HG03521 (cell line): Measurements from ENCODE around the gene SPTLC2.
A peak's percentile ranks its signal among the peaks of the same experiment; 100 is the strongest.
"Not testable (repeated sequence)": the region's sequence is repeated elsewhere in the genome, so short reads cannot be mapped to it uniquely, and the experiment has no call there.

Experiments
- ATAC-seq: cut with Tn5 transposase; IDR thresholded peaks from one replicate; pipeline ENCODE4 v1.9.1; 2021; ENCODE audit warnings: mild to moderate bottlenecking, moderate library complexity; ENCODE audit not compliant: unreplicated experiment

The SPTLC2 gene, protein sequence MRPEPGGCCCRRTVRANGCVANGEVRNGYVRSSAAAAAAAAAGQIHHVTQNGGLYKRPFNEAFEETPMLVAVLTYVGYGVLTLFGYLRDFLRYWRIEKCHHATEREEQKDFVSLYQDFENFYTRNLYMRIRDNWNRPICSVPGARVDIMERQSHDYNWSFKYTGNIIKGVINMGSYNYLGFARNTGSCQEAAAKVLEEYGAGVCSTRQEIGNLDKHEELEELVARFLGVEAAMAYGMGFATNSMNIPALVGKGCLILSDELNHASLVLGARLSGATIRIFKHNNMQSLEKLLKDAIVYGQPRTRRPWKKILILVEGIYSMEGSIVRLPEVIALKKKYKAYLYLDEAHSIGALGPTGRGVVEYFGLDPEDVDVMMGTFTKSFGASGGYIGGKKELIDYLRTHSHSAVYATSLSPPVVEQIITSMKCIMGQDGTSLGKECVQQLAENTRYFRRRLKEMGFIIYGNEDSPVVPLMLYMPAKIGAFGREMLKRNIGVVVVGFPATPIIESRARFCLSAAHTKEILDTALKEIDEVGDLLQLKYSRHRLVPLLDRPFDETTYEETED

DNA sequence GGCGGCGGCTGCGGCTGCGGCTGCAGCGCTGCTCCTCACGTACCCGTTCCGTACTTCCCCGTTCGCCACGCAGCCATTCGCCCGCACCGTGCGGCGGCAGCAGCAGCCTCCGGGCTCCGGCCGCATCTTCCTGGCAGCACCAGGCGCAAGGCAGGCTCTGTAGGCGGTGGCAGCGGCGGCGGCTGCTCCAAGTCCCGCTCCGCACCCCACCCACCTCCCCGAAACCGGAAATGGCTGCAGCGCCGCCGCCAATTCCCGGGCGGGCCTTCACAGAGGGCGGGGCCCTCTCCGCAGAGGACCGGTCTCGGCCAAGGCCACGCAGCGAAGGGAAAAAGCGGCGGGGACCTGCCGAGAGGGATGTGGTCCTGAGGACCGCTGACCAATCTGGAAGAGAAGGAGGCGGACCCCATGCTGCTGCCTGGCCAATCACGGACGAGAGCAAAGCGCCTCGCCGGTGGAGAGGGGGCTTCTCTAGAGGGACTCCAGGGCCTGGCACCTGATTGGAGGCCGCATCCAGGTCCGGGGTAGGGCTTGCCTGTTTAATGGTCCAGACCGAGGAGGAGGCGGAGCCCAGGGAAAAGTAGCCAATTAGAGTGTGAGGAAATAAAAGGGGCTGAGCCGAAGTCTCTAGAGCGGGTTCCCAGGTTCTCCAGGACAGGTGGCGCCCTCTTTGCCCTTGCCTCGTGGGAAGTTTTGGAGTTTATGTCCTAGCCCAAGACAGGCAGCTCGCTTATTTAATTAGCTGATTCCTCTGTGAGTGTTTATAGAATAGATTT, at the start of gene SPTLC2:
Gene SPTLC2 (minus strand): TSS at position 184 of the 776 bp plus-strand sequence. CDS start 58 bp downstream, at position 126.
- ATAC-seq = peak; percentile 92

DNA sequence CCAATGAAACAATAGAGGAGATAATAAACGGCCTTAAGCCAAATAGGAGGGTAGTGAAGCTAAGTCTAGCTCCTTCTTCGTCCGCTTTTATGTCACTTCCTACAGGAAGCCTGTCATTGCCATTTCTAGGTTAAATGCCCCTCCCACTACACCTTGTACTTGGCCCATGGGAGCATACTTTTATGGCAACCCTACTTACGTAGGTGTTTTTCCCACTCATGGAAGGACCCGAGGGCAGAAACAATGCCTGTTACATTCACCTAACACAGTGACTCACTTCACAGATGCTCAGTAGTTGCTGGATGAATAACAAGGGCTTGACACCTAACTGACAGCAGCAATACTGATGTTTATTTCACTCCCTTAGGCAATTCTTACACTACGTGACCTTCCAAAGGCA, 46.9 kb upstream of the SPTLC2 start:
- ATAC-seq = no peak

DNA sequence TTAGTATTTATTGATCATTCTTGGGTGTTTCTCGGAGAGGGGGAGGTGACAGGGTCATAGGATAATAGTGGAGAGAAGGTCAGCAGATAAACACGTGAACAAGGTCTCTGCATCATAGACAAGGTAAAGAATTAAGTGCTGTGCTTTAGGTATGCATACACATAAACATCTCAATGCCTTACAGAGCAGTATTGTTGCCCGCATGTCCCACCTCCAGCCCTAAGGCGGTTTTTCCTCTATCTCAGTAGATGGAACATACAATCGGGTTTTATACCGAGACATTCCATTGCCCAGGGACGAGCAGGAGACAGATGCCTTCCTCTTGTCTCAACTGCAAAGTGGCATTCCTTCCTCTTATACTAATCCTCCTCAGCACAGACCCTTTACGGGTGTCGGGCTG, 45.1 kb upstream of the SPTLC2 start:
- not testable (repeated sequence) for ATAC-seq

DNA sequence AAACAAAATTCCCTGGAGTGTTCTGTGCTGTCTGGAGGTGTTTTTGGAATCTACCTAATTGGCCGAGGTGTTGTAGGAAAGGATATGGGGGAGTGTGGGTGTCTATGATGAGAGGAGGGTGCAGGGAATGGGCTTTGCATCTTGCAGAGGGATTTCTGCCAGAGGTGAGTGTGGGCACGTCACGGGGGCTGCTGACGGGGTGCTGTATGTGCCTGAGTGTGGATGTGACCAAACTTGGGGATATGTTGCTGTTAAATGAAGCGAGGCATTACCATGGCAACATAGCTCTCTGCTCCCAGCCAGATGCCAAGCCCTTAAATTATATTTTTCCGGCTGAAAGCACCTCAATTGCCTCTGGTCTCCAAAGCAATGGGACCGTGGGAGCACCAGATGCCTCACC, 44.3 kb upstream of the SPTLC2 start:
- no peak for ATAC-seq

DNA sequence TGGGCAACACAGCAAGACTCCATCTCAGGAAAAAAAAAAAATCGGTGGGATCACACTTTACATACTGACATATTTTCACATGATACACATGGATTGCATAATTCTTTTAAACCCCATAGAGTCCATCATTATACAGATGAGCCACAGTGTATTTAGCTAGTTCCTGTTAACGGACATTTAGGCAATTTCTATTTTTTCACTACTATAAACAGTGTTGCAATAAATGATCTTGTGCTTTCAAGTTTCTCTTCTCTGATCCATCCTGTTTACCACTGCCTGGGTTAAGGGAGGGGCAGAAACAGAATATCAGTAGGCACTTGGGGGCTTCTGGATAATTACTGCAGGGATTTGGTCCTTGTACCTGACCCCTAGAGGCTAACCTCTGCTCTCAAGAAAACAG, 43.4 kb upstream of the SPTLC2 start:
- no peak for ATAC-seq

DNA sequence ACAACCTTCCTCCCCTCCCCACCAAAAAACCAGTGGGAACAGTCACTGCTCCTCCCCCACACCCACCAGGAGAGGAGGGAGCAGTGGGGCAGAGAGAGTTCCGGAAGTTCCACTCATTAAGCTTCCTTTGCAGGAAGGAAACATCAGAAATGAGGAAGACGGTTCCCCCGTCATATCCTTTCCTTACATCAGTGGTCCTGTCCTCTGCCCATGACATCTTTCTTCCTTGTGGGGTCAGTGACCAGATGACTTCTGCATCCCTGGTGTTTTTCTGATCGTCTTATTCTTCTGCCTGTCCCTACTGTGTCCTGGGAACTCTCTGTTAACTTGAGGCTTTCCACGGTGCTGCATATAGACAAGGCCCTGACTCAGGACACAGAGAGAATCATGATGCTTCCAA, 40.8 kb upstream of the SPTLC2 start:
- ATAC-seq = no peak

DNA sequence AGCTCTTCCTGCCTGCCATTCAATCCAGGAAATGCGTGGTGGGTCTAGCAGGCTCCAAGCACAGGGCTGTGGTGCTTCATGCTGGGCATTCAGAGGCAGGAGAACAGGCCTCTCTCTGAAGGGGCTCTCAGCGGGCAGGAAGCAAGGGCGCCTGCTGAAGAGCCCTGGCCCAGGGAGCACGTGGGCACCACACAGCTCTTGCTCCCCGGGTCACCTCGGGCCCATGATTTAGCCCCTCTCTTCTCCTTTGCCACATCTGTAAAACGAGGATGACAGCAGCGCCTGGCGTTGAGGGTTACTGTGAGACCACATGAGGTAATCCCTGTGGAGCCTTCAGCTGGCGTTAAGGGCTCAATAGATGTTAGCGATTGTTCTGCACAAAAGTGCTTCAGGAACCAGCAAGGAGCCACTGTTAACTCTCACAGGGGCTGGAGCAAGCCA, 37.6 kb upstream of the SPTLC2 start:
- no peak for ATAC-seq

DNA sequence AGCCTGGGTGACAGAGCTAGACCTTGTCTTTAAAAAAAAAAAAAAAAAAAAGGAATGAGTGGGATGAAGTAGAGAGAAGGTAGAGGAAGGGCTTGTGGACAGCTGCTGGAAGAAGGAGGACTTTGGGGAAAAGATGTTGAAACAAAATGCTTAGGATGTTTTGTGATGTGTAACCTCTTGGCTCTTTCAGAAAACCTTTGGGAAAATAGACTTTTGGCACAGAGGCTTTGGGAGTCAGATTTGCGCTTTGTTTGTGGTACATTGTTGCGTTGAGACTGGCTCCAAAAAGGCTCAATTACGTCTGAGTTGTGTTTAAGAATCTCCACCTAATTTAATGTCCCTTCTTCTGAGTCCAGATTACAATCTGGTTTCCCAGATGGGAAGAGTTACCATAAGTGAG, 32.9 kb upstream of the SPTLC2 start:
- no peak for ATAC-seq

DNA sequence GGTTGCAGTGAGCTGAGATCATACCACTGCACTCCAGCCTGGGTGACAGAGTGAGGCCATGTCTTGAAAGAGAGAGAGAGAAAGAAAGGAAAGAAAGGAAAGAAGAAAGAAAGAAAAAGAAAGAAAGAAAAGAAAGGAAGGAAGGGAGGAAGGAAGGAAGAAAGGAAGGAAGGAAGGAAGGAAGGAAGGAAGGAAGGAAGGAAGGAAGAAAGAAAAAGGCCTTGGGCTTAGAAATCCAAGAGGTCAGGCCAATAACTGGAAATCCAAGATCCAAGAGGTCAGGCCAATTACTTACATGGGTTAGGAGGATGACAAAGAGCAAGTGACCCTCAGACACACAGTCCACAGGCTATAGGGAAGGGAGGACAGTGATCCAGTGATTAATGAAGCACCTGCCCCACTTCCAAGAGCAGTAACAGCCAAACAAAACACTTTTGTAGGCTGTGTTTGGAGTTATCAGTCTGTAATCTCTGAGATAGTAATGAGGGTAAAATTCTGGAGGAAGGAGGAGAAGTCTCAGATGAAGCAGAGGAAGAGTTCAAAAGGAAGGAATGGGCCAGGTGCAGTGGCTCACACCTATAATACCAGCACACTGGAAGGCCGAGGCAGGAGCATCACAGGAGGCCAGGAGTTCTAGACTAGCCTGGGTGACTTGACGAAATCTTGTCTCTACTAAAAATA, 32.2 kb upstream of the SPTLC2 start:
- ATAC-seq = no peak

DNA sequence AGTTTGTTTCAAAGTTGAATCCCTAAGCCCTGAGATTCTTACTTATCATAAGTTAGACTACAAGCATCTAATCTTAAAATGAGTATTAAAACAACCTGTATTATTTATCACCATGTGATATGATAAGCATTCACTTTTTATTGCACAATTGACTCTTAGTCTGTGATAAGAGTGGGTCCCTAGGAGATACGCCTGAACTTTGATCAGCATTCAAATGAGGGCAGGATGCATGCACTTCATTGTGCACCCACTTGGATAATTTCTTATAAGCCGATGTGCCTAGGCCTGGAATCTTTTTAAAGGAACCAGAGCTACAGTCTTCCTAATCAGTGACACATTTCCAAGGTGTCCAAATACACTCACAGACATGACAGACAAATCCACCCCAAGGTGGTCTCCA, 31.4 kb upstream of the SPTLC2 start:
- no peak for ATAC-seq

DNA sequence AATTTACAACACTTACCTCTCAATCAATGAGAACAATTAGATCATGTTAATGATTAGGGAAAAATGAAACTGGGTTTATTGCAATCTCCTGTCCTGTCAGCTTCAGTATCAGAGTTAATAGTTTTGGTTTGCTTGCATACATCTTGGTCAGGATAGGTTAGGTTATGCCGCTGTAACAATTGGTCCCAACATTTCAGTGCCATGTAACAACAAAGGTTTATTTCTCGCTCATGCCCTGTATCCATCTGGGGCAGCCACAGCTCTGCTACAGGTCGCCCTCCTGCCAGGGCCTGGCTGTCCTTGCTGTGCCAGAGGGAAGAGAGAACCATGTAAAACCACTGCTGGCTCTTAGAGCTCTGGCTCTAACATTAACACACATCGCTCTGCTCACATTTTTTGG, 30.5 kb upstream of the SPTLC2 start:
- ATAC-seq = no peak

DNA sequence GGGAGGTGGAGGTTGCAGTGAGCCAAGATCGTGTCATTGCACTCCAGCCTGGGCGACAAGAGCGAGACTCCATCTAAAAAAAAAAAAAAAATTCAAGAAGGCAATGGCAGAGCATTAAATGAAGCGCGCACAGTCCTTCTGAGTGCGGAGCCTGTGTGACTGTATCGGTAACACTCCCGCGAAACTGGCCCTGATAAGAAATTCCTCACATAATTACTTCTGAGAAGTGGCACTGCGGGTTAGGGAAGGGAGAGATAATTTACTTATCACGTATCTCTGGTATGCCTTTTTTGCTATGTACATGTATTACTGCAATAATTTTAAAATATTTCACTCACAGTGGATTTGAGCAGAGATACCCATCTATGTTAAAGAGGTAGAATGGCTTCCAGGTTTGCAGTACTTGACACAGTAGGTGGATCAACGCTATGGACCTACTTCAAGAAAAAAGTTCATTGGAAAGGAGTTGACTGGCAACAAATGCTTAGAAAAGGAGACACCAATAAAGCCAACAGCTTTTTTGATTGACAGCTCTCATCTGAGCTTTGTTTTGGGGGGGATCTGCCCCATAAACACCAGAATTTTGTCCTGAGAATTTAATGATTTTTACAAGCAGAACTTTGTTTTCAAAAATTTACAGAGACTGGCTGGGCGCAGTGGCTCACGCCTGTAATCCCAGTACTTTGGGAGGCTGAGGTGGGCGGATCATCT, 29.2 kb upstream of the SPTLC2 start:
- no peak for ATAC-seq

DNA sequence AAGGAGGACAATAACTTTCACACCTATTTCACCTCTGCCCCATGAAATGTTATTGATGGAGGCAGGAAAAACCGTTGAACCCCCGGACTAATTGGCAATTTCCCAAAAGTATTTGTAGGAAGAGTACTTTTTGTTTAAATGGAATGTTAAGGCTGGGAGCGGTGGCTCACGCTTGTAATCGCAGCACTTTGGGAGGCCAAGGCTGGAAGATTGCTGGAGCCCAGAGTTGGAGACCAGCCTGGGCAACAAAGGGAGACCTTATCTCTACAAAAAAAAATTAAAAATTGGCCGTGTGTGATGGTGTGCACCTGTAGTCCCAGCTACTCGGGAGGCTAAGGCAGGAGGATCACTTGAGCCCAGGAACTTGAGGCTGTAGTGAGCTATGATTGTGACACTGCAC, 26.0 kb upstream of the SPTLC2 start:
- ATAC-seq = no peak

DNA sequence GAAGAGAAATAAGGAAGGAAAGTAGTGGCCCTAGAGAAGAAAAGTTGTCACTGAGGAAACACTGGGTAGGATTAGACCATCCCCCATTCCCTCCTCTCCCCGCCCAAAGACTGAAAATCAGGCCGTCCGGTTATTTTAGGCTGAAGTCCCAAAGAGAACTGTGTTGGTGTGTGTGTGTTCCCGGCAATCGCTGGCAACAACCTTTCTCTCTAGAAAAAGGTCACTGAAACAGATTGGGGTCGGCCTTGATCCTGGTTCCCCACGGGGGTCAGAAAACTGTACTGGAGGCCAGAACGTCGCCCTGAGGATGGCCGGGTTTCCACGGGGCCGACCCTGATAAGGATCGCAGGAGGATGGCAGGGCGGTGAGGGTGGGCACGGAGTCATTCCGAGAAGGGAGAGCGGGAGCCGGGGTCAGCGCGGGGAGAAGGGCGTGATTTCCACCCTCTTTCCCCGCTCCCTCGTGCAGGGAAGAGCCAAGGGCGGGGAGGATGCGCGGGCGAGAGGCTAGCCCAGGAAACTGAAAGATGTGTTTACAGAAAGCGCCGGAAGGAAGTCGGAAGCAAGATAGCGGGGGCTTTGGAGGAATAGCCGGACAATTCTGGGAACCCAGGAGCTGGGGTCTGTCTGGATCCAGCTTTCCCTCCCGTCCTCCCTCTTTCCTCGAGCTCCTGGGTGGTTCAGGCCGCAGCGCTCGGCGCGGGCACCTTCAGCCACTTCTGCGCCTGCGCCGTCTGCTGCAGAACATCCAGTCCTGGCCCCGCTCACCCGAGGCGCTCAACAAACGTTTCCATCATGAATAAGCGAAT, 25.3 kb upstream of the SPTLC2 start:
- ATAC-seq = peak; percentile 51

DNA sequence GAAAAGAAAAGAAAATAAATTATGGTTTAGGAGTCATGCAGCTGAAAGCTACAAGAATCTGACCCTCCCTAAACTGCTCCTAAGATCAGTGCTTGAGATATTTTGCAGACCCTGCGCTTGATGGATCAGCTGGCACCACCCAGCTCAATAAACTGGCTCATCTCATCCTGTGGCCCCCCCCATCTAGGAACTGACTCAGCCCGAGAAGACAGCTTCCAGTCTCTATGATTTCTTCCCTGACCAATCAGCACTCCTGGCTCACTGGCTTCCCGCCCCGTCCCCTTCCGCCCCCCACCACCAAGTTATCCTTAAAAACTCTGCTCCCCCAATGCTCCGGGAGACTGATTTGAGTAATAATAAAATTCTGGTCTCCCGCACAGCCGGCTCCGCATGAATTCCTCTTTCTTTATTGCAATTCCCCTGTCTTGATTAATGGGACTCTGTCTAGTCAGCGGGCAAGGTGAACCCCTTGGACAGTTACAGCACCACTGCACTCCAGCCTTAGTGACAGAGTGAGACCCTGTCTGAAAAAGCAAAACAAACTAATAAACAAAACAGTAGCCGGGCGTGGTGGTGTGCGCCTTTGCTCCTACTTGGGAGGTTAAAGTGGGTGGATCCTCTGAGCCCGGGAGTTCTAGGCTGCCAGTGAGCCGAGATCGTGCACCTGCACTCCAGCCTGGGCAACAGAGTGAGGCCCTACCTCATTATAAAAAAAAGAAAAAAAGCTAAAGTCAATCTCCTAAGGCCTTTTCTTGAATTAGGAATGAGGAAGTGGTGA, 24.5 kb upstream of the SPTLC2 start:
- ATAC-seq = no peak

DNA sequence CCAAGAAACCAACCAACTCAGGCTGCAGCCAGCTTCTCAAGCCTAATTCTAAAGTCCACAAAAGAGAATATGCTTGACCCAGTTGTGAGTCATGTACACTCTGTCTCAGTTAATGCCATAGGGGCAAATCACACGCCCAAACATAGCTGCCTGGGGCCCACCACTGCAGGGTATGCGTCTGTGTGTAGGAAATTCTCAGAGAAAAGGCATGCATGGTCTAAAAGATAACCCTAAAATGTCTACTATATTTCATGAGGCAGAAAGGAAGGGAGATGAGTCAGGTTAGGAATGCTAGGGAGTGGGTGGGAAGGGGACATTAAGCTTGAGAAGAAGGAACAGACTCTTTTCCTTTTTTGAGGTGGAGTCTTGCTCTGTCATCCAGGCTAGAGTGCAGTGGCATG, 22.3 kb upstream of the SPTLC2 start:
- ATAC-seq = no peak

DNA sequence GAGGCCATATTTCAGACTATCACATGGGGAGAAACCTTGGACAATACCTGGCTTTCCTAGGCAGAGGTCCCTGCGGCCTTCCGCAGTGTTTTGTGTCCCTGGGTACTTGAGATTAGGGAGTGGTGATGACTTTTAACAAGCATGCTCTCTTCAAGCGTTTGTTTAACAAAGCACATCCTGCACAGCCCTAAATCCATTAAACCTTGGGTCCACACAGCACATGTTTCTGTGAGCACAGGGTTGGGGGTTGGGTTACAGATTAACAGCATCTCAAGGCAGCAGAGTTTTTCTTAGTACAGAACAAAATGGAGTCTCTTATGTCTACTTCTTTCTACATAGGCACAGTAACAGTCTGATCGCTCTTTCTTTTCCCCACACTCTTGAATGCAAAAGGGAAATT, 19.4 kb upstream of the SPTLC2 start:
- not testable (repeated sequence) for ATAC-seq

DNA sequence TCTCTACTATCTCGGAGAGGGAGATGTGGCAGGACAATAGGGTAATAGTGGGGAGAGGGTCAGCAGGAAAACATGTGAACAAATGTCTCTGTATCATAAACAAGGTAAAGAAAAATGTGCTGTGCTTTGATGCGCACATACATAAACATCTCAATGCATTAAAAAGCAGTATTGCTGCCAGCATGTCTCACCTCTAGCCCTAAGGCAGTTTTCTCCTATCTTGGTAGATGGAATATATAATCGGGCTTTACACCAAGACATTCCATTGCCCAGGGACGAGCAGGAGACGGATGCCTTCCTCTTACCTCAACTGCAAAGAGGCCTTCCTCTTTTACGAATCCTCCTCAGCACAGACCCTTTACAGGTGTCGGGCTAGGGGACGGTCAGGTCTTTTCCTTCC, 19.0 kb upstream of the SPTLC2 start:
- not testable (repeated sequence) for ATAC-seq

DNA sequence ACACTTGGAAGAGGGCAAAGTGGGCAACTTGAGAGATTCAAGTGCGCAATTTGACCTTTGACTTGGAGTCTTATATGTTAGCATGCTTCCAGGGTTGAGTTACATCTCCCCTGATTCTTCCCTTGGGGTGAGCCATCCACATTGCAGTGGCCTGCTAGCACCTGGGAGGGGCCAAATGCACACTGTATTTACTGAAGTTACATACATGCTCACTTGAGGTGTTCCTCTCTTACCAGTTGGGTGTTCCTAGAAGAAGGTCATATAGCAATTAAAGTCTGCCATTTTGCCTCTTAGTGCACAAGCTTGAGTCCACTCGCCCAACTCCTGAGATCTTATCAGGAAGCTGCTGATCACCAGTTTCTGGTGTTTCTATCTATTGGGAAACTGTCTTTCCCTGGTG, 13.7 kb upstream of the SPTLC2 start:
- no peak for ATAC-seq
